Activated naive CD8-positive, alpha-beta T cell treated with anti-CD3 and anti-CD28 coated beads, Interleukin-2, amount 50 U/mL, for 24 hours (primary cell): Measurements from ENCODE around the gene ATRNL1.
A peak's percentile ranks its signal among the peaks of the same experiment; 100 is the strongest.

Experiments used
- ATAC-seq: fragments of 150-1000 bp; cut with Tn5 transposase; one replicate; pipeline ENCODE4 v1.10.0; 2021
- DNase-seq: peaks from one replicate; pipeline ENCODE4 v3.0.0; 2021
- H3K27ac Mint-ChIP-seq: one replicate; pipeline ENCODE4 v1.8.0; 2021; ENCODE audit warnings: mild to moderate bottlenecking, mixed read lengths
- H3K27me3 Mint-ChIP-seq: one replicate; pipeline ENCODE4 v1.8.0; 2021; ENCODE audit warnings: mixed read lengths
- H3K36me3 Mint-ChIP-seq: one replicate; pipeline ENCODE4 v1.8.0; 2021; ENCODE audit warnings: low read depth, mixed read lengths
- H3K4me1 Mint-ChIP-seq: one replicate; pipeline ENCODE4 v1.8.0; 2021; ENCODE audit warnings: mixed read lengths
- H3K4me3 Mint-ChIP-seq: one replicate; pipeline ENCODE4 v1.8.0; 2021; ENCODE audit warnings: mild to moderate bottlenecking, moderate library complexity, mixed read lengths
- H3K9me3 Mint-ChIP-seq: one replicate; pipeline ENCODE4 v1.8.0; 2021; ENCODE audit warnings: mixed read lengths

Gene ATRNL1

DNA sequence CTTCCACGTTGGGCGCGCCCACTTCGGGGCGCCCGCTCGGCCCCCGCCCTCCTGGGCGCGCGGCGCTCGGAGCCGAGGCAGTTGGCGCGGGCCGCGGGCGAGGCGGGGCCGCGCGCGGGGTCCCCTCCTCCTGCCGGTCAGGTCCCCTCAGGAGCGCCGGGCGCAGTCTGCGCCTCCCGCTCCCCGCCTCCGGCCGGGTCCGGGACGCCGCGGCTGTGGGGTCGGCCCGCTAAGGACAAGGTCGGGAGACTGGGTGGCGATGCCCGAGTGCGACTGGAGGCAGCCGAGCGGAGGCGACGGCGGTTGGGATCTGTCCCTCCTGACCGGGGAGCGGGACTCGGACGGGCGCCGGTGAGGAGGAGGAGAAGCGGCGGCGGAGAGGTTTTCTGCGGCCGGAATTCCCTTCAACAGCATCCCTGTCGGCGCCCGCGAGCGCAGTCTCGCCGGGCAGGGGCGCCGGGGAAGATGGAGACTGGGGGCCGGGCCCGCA lies at the start of gene ATRNL1:
TSS of gene ATRNL1 (plus strand) at position 80 of the 490 bp plus-strand sequence. CDS start at position 466, 386 bp downstream.
- peaks cover 56% of the 10 kb centered on the region for H3K27me3 Mint-ChIP-seq
- peaks cover 9% of the 10 kb centered on the region for H3K4me1 Mint-ChIP-seq
- H3K9me3 Mint-ChIP-seq, result no peaks in the 10 kb centered on the region
- DNase-seq (peak; percentile 14), ATAC-seq (peak; percentile 59)
- no peaks in the 10 kb centered on the region for H3K36me3 Mint-ChIP-seq
- H3K27ac Mint-ChIP-seq, result no peak within 1 kb of the TSS
- H3K4me3 Mint-ChIP-seq, result peak within 1 kb of the TSS; percentile 64

DNA sequence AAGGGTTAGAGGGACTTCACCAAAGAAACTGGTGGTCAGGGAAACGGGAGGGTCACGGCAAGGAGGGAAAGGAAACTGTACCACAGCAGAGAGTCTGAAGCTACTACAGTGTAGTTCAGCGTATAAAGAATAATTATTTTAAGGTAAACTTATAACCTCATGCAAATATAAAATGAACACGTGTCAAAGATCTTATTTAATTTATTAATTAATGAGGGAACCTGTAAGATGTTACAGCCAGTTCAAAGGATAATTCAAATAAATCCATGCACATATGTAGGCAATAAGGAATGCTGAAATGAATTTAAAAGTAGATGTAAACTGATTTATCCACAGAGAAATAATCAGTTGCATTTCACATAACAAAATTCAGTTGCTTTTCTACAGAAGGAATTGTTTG lies 49.4 kb upstream of the ATRNL1 start:
- H3K4me3 Mint-ChIP-seq, result no peak overlapping the region

GRCh38 chr10:115044891-115045290 lies 48.3 kb upstream of the ATRNL1 start:
- DNase-seq, result no peak
- no peaks in the 10 kb centered on the region for H3K9me3 Mint-ChIP-seq
- H3K36me3 Mint-ChIP-seq, result no peaks in the 10 kb centered on the region
- H3K4me1 Mint-ChIP-seq, result no peaks in the 10 kb centered on the region
- no peaks in the 10 kb centered on the region for H3K27me3 Mint-ChIP-seq
- H3K4me3 Mint-ChIP-seq, result no peak overlapping the region
- ATAC-seq, result no peak
- H3K27ac Mint-ChIP-seq, result no peak overlapping the region

More for the DNA sequence above, 49.4 kb upstream of the ATRNL1 start:
- no peak for DNase-seq
- no peaks in the 10 kb centered on the region for H3K27me3 Mint-ChIP-seq
- no peak overlapping the region for H3K27ac Mint-ChIP-seq
- ATAC-seq, result no peak
- no peaks in the 10 kb centered on the region for H3K4me1 Mint-ChIP-seq
- H3K9me3 Mint-ChIP-seq, result no peaks in the 10 kb centered on the region
- H3K36me3 Mint-ChIP-seq, result no peaks in the 10 kb centered on the region

DNA sequence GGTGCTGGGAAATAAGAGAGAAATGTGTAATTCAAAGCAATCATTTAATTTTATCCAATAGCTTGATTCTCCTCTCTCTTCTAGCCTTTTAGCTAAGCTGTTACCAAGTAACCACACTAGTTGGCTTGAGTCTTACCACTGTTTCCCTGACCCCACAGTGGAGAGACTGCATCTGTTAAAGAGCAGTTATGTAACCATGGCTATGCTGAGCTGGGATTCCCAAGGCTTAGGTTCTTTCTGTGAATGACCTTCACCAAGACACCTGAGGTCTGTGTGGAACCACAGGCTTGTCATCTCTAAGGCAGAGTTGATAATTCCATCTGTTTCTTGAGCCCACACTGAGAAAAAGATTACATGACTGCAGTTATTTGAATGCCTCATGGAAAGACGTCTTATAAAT lies 47.7 kb upstream of the ATRNL1 start:
- Mint-ChIP-seq H3K27me3 (no peaks in the 10 kb centered on the region), H3K4me3 (no peak overlapping the region), H3K27ac (no peak overlapping the region), H3K36me3 (no peaks in the 10 kb centered on the region), H3K9me3 (no peaks in the 10 kb centered on the region), H3K4me1 (no peaks in the 10 kb centered on the region)
- no peak for ATAC-seq
- no peak for DNase-seq

DNA sequence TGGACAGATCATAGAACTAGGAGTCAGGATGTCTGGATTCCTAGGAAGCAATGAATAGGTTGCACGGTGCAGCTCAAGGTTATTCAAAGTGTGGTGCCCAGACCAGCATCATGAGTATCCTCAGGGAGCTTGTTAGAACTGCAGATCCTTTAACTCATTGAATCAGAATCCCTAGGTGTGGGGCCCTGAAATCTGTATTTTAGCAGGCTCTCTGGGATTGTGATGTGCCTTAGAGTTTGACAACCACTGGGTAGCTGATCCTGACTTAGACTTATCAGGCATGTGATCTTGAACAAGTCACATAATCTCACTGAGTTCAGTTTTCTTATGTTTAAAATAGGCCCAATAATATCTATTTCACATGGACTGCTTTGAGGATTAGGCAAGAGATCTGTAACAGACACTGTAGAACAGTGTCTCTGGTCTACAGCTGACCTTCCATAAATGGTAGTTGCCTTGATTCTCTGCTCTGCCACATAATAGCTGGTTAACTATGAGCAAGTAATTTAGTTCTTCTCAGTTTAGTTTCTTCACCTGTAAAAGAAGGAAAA lies 46.4 kb upstream of the ATRNL1 start:
- Mint-ChIP-seq H3K27me3 (no peaks in the 10 kb centered on the region), H3K36me3 (no peaks in the 10 kb centered on the region), H3K27ac (no peak overlapping the region), H3K9me3 (no peaks in the 10 kb centered on the region), H3K4me3 (no peak overlapping the region), H3K4me1 (no peaks in the 10 kb centered on the region)
- no peak for DNase-seq
- ATAC-seq, result no peak

- Mint-ChIP-seq H3K27ac (no peak overlapping the region), H3K27me3 (no peaks in the 10 kb centered on the region), H3K9me3 (no peaks in the 10 kb centered on the region), H3K4me3 (no peak overlapping the region), H3K4me1 (no peaks in the 10 kb centered on the region), H3K36me3 (no peaks in the 10 kb centered on the region)
- DNase-seq, result no peak
- no peak for ATAC-seq
Observed at GRCh38 chr10:115047705-115048104, 45.5 kb upstream of the ATRNL1 start.

DNA sequence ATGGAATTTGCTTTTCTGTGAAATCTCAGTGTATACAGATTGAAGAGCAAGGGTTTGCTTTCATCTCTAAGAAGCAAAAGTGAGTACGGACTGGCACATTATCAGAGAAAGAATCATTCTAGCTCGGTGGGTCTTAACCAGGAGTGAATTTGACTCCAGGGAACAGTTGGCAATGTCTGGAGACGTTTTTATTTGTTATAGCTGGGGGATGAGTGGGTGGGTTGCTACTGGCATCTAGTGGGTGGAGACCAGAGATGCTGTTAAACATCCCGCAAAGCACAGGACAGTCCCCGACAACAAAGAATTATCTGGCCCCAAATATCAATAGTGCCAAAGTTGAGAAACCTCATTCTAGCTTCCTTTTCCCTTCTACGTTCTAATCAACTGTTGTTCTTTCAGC lies 43.8 kb upstream of the ATRNL1 start:
- ATAC-seq (no peak), DNase-seq (no peak)
- Mint-ChIP-seq H3K9me3 (no peaks in the 10 kb centered on the region), H3K4me3 (no peak overlapping the region), H3K27me3 (no peaks in the 10 kb centered on the region), H3K4me1 (no peaks in the 10 kb centered on the region), H3K27ac (no peak overlapping the region), H3K36me3 (no peaks in the 10 kb centered on the region)

DNA sequence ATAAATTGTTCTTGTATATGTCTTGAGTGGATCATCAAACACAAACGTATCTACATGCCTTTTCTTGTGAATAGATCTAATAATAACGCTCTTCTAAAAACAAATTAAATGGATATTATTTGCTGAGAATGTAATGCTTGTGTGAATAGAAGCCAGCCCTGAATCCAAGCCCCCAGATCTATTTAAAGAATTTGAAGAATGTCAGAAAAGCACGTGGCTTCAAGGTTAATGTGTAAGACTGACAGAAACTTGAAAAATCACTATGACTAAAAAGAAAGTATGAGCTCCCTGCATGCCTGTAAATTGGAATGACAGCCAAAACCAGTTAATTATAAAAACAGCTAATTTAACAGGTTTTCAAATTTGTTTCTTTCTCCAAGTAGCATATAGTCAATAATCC lies 43.2 kb upstream of the ATRNL1 start:
- DNase-seq, result no peak
- H3K4me1 Mint-ChIP-seq, result no peaks in the 10 kb centered on the region
- no peaks in the 10 kb centered on the region for H3K36me3 Mint-ChIP-seq
- H3K27ac Mint-ChIP-seq, result no peak overlapping the region
- no peaks in the 10 kb centered on the region for H3K9me3 Mint-ChIP-seq
- no peak for ATAC-seq
- H3K27me3 Mint-ChIP-seq, result no peaks in the 10 kb centered on the region
- H3K4me3 Mint-ChIP-seq, result no peak overlapping the region

DNA sequence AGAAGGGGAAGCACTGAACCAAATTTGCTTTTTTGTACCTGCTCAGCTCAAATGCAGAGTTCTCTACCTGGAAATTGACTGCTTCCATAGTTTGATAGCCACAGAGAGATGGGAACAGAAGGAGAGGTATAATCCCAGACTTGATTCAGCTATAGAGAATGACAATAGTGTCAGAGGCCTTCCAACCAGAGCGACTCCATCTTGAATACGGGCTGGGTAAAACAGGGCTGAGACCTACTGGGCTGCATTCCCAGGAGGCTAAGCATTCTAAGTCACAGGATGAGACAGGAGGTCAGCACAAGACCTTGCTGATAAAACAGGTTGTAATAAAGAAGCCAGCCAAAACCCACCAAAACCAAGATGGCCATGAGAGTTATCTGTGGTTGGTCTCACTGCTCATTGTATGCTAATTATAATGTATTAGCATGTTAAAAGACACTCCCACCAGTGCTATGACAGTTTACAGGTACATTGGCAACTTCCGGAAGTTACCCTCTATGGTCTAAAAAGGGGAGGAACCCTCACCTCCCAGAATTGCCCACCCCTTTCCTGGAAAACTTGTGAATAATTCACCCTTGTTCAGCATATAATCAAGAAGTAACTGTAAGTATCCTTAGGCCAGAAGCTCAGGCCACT lies 42.7 kb upstream of the ATRNL1 start:
- DNase-seq (no peak), ATAC-seq (no peak)
- Mint-ChIP-seq H3K4me3 (no peak overlapping the region), H3K36me3 (no peaks in the 10 kb centered on the region), H3K4me1 (no peaks in the 10 kb centered on the region), H3K9me3 (no peaks in the 10 kb centered on the region), H3K27me3 (no peaks in the 10 kb centered on the region), H3K27ac (no peak overlapping the region)

DNA sequence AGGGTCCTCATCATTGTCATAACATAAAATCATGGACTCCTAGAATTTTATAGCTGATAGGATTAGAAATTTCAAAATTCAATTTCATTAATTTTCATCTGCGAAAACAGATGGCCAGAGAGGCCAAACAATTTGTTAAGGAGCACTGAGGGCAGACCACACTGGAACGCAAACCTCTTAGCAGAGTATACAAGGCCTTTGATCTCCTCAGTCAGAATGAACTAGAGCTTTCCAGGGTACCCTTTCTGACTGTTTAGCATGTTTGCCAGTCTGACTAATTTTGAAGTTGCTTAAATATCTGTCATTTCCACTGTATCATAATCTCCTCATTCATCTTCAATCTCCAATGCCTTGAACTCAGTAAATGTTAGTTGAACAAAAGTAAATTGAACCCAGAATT lies 41.9 kb upstream of the ATRNL1 start:
- DNase-seq, result no peak
- Mint-ChIP-seq H3K4me1 (no peaks in the 10 kb centered on the region), H3K36me3 (no peaks in the 10 kb centered on the region), H3K27ac (no peak overlapping the region), H3K27me3 (no peaks in the 10 kb centered on the region), H3K9me3 (no peaks in the 10 kb centered on the region), H3K4me3 (no peak overlapping the region)
- no peak for ATAC-seq

DNA sequence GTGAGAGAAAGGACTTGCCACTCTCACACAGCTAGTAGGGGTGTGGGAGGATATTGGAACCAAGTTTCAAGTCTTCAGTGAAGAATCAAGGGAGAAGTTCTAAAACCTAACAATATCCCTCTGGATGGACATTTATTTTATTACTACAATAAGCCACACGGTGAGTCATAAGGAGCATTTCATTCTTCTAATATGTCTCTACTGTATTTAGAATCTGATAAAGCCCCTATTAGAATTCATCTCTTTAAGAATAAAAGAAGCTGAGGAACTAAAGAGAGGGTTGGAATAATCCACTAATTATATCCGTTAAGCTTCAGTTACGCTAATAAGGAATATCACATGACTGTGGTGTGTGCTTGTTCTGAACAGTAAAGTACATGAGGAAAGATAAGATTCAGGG lies 40.9 kb upstream of the ATRNL1 start:
- Mint-ChIP-seq H3K27ac (no peak overlapping the region), H3K36me3 (no peaks in the 10 kb centered on the region), H3K9me3 (no peaks in the 10 kb centered on the region), H3K4me1 (no peaks in the 10 kb centered on the region), H3K27me3 (no peaks in the 10 kb centered on the region), H3K4me3 (no peak overlapping the region)
- no peak for ATAC-seq
- no peak for DNase-seq

GRCh38 chr10:115052728-115053127 lies 40.4 kb upstream of the ATRNL1 start:
- H3K27ac Mint-ChIP-seq, result no peak overlapping the region
- H3K27me3 Mint-ChIP-seq, result no peaks in the 10 kb centered on the region
- H3K36me3 Mint-ChIP-seq, result no peaks in the 10 kb centered on the region
- no peak overlapping the region for H3K4me3 Mint-ChIP-seq
- H3K9me3 Mint-ChIP-seq, result no peaks in the 10 kb centered on the region
- H3K4me1 Mint-ChIP-seq, result no peaks in the 10 kb centered on the region
- ATAC-seq, result no peak
- no peak for DNase-seq

DNA sequence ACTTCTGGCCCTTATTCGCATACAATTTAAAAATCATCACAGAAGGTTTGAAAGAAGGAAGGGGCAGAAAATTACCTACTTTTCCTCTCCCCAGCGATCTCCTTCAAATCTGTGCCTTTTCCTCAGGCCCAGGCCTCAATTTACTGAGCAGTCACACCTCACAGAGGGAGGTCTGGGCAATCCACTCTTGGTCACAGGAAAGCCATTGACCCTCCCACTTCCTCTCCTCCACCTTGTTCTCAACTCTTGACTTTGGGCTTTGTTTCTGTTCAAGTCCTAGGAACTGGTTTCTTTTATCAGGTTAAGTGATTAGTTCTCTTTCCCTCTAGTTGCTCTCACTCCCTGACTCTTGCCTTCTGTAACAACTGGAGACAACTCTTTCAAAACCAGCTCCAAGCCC lies 37.0 kb upstream of the ATRNL1 start:
- Mint-ChIP-seq H3K9me3 (no peaks in the 10 kb centered on the region), H3K4me1 (no peaks in the 10 kb centered on the region), H3K36me3 (no peaks in the 10 kb centered on the region), H3K27me3 (peaks cover 3% of the 10 kb centered on the region), H3K4me3 (no peak overlapping the region), H3K27ac (no peak overlapping the region)
- no peak for ATAC-seq
- no peak for DNase-seq

DNA sequence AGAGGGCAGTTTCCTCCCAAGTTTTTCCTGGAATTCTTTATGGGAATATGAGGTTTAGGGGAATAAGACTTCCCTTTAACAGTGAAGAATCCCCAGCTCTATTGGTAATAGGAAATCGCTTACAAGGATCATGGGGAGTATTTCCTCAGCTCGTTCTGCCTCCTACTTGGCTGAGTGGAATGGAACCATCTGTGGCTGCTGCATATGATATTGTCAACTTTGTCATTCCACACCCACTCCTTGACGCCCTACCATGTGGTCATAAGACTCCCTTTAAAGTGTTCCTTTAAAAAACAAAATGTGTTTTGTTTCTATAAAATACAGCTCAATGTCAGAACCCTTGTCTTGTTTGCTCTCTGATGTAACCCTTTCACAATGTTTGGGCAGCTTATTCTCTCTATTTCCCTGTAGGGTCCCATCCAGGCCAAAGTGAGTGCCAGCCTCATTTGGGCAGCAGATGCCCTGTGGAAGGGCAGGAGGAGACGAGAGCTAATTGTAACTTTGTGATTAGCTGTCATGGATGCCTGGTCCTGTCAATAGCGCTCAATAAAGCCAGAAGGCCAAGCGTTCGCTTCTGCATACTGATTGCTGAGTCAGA lies 33.8 kb upstream of the ATRNL1 start:
- Mint-ChIP-seq H3K27me3 (peaks cover 5% of the 10 kb centered on the region), H3K9me3 (no peaks in the 10 kb centered on the region), H3K4me1 (no peaks in the 10 kb centered on the region), H3K36me3 (no peaks in the 10 kb centered on the region), H3K4me3 (no peak overlapping the region), H3K27ac (no peak overlapping the region)
- DNase-seq (no peak), ATAC-seq (no peak)
